HG02970 (cell line): ENCODE measurements around the gene OSBP2.

Experiments
- ATAC-seq: cut with Tn5 transposase; IDR thresholded peaks from one replicate; pipeline ENCODE4 v1.9.1; 2021; ENCODE audit warnings: mild to moderate bottlenecking, moderate library complexity, moderate number of reproducible peaks; ENCODE audit not compliant: unreplicated experiment, low FRiP score

OSBP2 gene

GRCh38 chr22:30802202-30803166, 107.8 kb downstream of the OSBP2 start:
- no peak for ATAC-seq

GRCh38 chr22:30803679-30804078, 109.0 kb downstream of the OSBP2 start:
- ATAC-seq: no peak

- no peak for ATAC-seq
Measured at GRCh38 chr22:30804626-30805025, 110.0 kb downstream of the OSBP2 start.

- no peak for ATAC-seq
Measured at GRCh38 chr22:30806391-30806861, 111.8 kb downstream of the OSBP2 start.

GRCh38 chr22:30809086-30809485, 114.4 kb downstream of the OSBP2 start:
- no peak for ATAC-seq

GRCh38 chr22:30810105-30810504, 115.4 kb downstream of the OSBP2 start:
- no peak for ATAC-seq

GRCh38 chr22:30813936-30814335, 119.3 kb downstream of the OSBP2 start:
- no peak for ATAC-seq

GRCh38 chr22:30816413-30816812, 121.7 kb downstream of the OSBP2 start:
- ATAC-seq: no peak

GRCh38 chr22:30821381-30821780, 126.7 kb downstream of the OSBP2 start:
- ATAC-seq: no peak

- ATAC-seq: no peak
Measured at GRCh38 chr22:30821863-30822215, 127.2 kb downstream of the OSBP2 start.

GRCh38 chr22:30822216-30823014, 127.7 kb downstream of the OSBP2 start:
- ATAC-seq: no peak

GRCh38 chr22:30823015-30823370, 128.3 kb downstream of the OSBP2 start:
- ATAC-seq: no peak

- no peak for ATAC-seq
Measured at GRCh38 chr22:30824096-30824495, 129.4 kb downstream of the OSBP2 start.

GRCh38 chr22:30824711-30825110, 130.0 kb downstream of the OSBP2 start:
- no peak for ATAC-seq

GRCh38 chr22:30825711-30826505, 131.2 kb downstream of the OSBP2 start:
- no peak for ATAC-seq

- no peak for ATAC-seq
Measured at GRCh38 chr22:30826670-30827355, 132.1 kb downstream of the OSBP2 start.

GRCh38 chr22:30827646-30828045, 133.0 kb downstream of the OSBP2 start:
- no peak for ATAC-seq

GRCh38 chr22:30828187-30829155, 133.8 kb downstream of the OSBP2 start:
- no peak for ATAC-seq
